Stimulated activated CD8-positive, alpha-beta memory T cell treated with anti-CD3 and anti-CD28 coated beads, Interleukin-12 subunit alpha, Interleukin-12 subunit beta, amount 100 ng/mL, for 24 hours (primary cell): ENCODE results near the gene OSBPL3.

Source experiments
- DNase-seq: peaks from one replicate; pipeline ENCODE4 v3.0.0-alpha.2; 2020; ENCODE audit errors: extremely low read depth

Gene OSBPL3

GRCh38 chr7:24896031-24896501 lies 83.9 kb downstream of the OSBPL3 start:
- no peak for DNase-seq

GRCh38 chr7:24894429-24895221 lies 85.4 kb downstream of the OSBPL3 start:
- no peak for DNase-seq

- no peak for DNase-seq
Measured at GRCh38 chr7:24891311-24891735, 88.7 kb downstream of the OSBPL3 start.

GRCh38 chr7:24889611-24890010 lies 90.4 kb downstream of the OSBPL3 start:
- DNase-seq = no peak

GRCh38 chr7:24888653-24889052 lies 91.3 kb downstream of the OSBPL3 start:
- no peak for DNase-seq

GRCh38 chr7:24885716-24886115 lies 94.3 kb downstream of the OSBPL3 start:
- DNase-seq = no peak

- no peak for DNase-seq
Measured at GRCh38 chr7:24885305-24885704, 94.7 kb downstream of the OSBPL3 start.

- no peak for DNase-seq
Measured at GRCh38 chr7:24884401-24884800, 95.6 kb downstream of the OSBPL3 start.

- no peak for DNase-seq
Measured at GRCh38 chr7:24883622-24884013, 96.4 kb downstream of the OSBPL3 start.

- DNase-seq = no peak
Measured at GRCh38 chr7:24882989-24883621, 96.9 kb downstream of the OSBPL3 start.

- no peak for DNase-seq
Measured at GRCh38 chr7:24881623-24882022, 98.4 kb downstream of the OSBPL3 start.

- DNase-seq = no peak
Measured at GRCh38 chr7:24880886-24881285, 99.1 kb downstream of the OSBPL3 start.

GRCh38 chr7:24879291-24879690 lies 100.7 kb downstream of the OSBPL3 start:
- DNase-seq = no peak

GRCh38 chr7:24877790-24878311 lies 102.1 kb downstream of the OSBPL3 start:
- no peak for DNase-seq

GRCh38 chr7:24874791-24875190 lies 105.2 kb downstream of the OSBPL3 start:
- DNase-seq = no peak

GRCh38 chr7:24873944-24874343 lies 106.0 kb downstream of the OSBPL3 start:
- no peak for DNase-seq

GRCh38 chr7:24871770-24872169 lies 108.2 kb downstream of the OSBPL3 start:
- no peak for DNase-seq

GRCh38 chr7:24870766-24871165 lies 109.2 kb downstream of the OSBPL3 start:
- DNase-seq = no peak

- DNase-seq = no peak
Measured at GRCh38 chr7:24869572-24869971, 110.4 kb downstream of the OSBPL3 start.

GRCh38 chr7:24868741-24869140 lies 111.2 kb downstream of the OSBPL3 start:
- no peak for DNase-seq

- no peak for DNase-seq
Measured at GRCh38 chr7:24866004-24866615, 113.9 kb downstream of the OSBPL3 start.

GRCh38 chr7:24864214-24864817 lies 115.7 kb downstream of the OSBPL3 start:
- DNase-seq = no peak
